Right forelimb (tissue), 1 donor: Measurements from ENCODE around the gene CPB2.

Experiments
- DNase-seq: peaks from one replicate; pipeline ENCODE4 v3.0.0-alpha.2; 2018

The CPB2 gene

DNA sequence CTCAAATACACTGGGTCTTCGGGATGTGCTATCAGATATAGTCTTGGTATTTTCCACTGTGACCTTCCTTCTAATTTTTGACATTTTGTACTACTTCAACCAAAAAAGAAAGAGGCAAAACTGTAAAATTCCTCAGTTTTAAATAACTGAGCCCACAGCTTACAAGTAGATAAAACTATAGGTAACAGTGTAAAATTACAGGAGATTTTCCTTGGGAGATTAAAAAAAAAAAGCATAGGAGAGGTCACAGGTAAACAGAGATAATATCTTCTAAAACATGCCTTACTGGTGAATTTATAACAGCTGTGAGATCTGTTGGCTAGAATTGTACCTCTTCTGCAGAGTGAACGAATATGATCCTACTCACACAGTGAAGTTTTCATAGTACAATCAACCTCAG lies 59.4 kb downstream of the CPB2 start:
- no peak for DNase-seq

DNA sequence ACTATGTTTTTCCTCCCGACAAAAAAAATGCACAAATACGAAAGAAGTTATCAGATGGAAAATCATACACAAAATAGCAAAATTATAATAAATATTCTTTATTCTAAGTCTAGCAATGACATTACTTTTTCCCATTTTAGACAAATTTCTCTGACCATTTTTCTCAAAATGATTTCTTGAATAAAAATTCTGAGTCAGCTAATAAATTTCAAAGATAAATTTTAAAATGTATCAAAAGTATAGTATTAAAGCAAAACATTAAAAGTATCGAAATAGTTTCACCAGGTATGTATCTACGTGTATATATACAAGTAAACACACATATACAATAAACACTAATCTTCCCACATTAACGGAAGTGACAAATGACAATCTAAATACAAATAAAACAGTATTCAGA lies 61.2 kb downstream of the CPB2 start:
- no peak for DNase-seq

DNA sequence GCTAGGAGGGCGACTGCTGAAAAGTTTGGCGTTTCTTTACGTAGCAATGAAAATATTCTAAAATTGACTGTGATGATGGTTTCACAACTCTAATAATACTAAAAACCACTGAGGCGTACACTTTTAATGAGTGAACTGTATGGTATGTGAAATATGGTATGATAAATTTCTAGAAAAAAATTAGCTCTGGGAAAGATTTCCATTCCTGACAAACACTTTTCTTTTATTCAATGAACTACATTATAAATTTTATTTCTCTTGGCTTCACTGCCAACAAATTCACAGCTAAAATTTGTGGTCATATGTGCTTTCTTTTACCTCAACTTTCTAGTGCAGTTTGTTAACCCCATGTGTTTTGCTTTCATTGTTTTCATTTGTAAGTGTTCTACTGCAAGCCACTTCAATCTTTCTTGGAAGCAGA lies 63.4 kb downstream of the CPB2 start:
- DNase-seq = no peak

DNA sequence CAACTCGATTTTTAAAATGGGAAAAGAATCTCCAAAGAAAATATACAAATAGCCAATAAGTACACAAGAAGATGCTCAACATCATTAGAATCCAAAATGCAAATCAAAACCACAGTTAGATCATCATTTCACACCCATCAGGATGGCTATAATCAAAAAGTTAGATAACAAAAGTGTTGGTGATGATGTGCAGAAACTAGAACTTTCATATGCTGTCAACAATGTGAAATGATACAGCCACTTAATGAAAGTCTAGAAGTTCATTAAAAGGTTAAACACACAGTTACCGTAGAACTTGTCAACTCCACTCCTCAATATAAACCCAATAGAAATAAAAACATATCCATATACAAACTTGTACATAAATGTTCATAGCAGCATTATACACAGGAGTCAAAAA lies 64.1 kb downstream of the CPB2 start:
- DNase-seq = no peak

DNA sequence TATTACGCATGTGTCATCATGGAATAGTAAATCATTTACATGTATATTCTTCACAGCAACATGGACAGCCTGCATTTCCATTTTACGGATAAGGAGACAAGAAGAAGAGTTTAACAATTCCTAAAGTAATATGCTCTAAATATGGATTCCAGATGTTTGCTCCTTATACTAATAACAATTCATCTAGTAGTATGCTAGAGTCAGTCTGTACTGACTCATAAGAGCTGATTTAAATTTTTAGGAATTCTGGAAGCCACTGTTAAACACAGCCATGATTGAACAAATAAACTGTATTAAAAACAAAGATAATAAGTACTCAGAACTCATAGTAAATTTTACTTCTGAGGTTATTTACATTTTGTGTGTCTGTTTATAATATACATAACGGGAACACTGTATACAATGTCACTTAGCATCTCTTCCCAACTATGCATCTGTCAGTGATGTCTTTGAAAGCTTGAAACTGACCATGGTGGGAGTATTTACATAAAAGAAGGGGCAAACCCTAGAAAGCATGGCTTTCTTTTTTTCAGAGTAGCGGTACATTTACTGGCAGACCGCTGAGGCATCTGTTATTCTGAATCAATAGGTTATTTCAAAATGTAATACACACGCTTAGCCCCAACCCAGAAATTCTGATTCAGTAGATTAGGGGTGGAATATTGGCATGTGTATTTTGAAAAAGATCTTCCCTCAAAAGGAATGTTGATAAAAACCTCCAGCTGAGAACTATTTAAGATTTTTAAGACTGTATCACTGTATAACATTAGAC lies 65.2 kb downstream of the CPB2 start:
- no peak for DNase-seq

DNA sequence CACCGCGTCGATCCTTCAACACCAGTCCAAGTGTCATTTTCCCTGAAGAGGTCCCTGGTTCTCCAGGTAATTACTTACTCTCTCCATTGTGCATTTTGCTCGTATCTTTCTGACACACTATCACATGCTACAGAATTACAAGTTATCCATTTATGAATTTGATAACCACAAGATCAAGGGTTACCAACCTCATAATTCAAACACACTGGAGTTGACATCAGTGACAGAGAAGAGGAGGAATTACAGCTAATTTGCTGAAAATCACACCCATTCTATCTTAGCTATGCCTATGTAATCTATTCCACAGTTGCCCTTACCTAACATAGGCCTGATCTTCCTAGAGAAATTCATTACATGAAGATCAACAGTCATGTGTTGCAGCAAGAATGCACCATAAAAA lies 66.5 kb downstream of the CPB2 start:
- DNase-seq = no peak

DNA sequence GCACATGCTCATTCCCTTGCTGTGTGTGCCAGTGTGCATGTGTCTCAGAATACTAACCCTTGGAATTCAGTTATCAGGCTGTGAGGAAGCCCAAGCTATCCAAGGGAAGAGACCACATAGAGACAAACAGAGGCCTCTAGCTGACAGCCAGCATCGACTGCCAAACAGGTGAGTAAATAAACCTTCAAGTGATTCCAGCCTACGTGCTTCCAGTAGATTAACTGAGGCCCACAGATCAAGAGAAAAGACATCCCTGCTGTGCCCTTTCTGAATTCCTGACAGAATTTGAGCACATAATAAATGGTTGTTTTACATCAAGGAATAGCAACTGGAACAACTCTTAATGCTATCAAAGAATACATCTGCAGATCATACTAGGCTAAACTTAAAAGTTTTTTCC lies 69.8 kb downstream of the CPB2 start:
- no peak for DNase-seq

DNA sequence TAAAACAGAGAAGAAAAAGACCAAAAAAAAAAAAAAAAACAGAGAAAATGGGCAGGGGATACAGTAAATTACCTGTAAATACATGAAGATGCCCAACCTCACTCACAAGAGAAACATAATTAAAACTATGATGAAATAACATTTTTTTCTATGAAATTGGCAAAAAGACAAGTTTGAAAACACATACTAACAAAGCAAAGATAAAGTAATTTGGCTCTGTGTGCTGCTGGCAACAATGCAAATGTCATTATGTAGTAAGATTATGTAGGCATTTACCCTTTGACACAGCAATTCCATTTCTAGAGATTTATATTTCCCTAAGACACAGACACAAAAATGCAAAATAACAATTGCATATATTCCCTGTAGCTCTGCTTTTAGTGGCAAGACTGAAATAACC lies 72.5 kb downstream of the CPB2 start:
- no peak for DNase-seq

DNA sequence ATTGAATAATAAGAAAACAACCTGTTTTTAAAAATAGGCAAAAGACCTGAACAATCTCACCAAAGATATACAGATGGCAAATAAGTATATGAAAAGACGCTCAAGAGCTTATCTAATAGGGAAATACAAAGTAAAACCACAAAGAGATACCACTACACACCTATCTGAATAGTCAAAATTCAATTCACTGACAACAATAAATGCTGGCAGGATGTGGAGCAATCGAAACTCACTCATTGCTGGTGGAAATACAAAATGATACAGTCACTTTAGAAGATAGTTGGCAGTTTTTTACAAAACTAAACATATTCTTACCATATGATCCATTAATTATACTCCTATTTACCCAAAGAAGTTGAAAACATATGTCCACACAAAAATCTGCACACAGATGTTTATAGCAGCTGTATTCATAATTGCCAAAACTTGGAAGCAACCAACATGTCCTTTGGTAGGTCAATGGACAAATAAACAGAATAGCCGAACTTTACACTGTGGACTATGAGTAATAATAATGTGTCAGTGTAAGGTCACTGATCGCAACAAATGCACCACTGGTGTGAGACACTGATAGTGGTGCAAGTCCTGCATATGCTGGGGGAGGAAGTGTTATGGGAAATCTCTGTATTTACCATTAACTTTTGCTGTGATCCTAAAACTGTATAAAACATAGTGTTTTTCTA lies 73.1 kb downstream of the CPB2 start:
- DNase-seq = no peak

DNA sequence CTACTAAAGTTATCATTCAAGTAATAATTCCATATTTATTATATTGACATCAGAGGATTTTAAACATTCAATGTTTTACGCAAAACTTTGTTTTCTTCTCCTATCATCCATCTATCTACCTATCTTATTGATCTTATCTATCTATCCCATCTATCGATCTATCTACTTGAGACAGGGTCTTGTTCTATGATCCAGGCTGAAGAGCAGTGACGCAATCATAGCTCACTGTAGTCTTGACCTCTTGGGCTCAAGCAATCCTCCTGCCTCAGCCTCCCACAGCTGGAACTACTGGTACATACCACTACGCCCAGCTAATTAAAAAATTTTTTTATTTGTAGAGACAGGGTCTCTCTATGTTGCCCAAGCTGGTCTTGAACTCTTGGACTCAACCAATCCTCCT lies 79.7 kb downstream of the CPB2 start:
- DNase-seq = no peak

DNA sequence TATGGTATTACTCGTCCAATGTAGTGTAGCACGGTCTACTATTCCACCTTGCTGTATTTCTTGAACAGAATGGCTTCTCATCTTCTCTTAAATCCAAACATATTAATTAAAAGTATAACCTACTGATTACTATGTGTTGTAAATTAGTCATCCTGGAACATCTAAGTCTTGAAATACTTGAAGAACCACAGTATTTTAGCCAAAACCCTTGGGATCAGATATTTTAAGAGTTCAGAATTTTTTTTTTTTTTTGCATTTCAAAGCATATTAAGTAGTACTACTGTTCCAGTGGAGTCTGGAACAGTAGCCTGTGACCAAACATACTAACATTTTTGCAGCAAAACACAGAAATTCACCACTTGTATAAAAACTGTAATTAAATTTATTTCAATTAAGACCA lies 82.4 kb downstream of the CPB2 start:
- DNase-seq = no peak

DNA sequence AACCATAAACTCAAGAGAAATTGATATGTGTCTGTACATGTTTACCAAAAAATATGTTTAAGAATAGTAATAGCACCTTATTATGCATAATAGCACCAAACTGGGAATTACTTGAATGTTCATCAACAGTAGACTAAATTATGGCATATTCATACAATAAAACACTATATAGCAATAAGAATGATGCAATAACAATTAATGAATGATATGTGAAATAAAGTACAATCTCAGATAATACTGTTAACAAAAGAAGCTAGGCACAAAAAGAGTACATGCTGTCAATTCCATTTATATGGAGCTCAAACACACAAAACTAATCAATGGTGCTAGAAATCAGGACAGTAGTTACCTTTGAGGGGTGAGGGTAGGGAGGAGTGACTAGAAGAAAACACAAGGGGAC lies 88.6 kb downstream of the CPB2 start:
- DNase-seq = no peak

DNA sequence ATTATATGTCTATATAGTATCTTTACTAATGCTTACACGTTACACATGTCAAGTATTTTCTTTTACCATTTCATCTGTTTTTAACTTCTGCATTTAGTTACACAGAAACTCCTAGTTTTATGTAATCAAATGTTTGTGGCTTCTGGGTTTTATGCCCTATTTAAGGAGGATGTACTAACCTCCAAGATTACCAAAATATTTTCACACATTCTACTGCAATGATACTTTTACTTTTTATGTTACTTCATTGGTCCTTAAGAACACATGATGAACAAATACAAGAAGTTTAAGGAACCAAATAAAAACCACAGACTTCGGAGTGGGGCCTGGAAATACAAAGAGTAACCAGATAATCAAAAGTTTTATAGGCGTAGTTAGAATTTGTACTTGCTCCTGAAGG lies 89.5 kb downstream of the CPB2 start:
- DNase-seq = no peak

DNA sequence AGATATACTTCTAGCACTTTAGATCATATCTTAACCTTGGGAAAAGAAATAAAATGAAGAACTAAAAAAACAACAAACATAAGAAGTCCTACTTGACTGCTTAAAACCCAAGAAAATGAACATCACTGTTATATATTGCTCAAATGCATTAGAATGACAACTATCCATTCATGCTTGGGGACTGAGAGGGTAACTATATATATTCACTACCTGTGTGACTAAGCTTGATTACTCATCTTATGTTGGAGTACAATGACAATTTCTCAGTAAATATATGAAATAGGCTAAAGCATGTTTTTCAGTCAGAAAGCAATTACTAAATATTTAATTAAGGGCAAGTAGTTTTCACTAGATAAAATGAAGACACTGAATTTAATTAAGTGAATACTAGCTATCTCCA lies 92.4 kb downstream of the CPB2 start:
- DNase-seq = no peak

DNA sequence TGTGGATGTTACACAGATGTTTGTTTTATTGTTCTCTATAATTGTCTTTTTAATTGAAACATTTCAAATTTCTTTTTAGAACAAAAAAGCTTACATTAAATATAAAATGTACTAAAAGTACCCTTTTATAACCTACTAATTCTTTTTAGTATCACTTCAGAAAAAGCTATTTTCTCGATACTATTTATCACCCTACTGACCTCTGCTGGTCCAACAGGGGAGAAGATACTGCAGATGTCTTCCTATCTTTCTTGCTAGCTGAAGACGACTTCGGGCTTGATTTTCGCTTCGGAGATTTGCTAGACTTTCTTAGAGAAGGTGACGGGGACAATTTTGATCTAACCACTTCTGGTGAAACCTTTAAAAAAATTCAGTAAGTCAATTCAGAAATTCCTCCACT lies 94.7 kb downstream of the CPB2 start:
- no peak for DNase-seq

DNA sequence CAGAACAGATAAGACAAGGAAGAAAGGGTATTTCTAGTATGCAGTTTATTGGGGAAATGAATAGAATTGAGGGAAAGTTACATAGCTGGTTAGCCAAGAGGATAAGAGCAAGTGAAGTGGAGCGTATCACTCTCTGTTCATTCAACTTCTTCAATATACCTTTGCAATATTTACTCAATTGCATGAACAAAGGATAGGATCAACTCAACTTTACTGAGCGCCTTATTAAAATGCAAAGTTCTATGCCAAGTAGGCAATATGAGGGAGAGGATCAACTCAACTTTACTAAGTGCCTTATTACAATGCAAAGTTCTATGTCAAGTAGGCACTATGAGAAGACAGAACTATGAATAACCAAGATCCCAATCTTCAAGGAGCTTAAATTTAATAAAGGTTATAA lies 96.2 kb downstream of the CPB2 start:
- no peak for DNase-seq

DNA sequence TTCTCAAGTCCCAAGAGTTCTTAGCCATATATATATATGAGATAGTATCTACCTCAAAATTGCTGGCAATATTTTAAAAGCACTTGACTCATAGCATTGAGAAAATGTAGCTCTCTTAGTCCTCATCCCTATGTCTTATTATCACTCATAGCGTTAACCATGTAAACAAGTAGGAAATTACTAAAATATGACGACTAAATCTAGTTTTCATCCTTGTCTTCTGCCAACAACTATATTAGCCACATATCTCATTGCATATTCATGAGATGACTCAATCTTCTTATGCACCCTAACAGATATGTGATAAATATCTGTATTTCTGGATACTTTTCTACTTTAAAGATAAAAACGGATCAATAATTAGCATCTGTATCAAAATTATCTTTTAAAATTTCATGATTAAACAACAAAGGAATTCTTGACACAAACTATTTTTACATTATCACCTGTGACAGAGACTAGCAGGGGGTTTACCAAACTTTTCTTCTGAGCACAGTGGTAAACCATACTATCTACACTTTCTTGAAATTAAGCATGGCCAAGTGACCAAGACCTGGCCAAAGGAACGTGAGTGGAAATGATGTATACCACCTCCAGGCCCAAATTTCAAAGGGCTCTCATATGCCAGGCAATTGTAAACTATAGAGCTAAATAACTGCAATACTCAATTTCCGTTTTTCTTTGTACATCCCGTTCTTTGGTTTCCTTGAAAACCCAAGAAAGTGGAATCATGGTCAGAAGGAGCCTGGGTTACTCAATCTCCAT lies 98.0 kb downstream of the CPB2 start:
- DNase-seq = no peak

DNA sequence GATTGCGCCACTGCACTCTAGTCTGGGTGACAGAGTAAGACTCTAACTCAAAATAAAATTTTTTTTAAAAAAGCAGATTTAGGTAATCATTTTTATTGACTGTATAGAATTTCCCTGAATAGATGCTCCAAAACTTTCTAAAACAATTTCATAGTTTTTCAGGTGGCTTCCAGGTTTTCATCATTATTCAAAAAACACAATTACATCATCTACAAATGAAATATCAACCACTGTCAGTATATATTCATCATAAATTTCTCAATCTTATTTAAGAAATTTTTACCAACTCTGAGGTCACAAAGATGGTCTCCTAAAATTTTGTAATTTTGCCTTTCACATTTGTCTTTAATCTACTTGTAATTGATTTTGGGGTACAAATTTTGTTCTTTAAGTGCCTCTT lies 100.3 kb downstream of the CPB2 start:
- DNase-seq = no peak
